ENCODE data around the gene NDUFS7. TPM values are rescaled to one million over a fixed set of nuclear protein-coding genes. Genes with fewer than 3 reads are reported as not detected.
"Not testable (repeated sequence)": the region's sequence is repeated elsewhere in the genome, so short reads cannot be mapped to it uniquely, and the experiment has no call there.

Gene NDUFS7
- total RNA-seq, 2 experiments from 2014 or later, result 132 to 147 TPM

- CTCF ChIA-PET (ENCODE audit: unreplicated experiment), result no interaction called here
- BruUV-seq (replicated peaks), result no TSS peak
- peaks cover 7% of the 10 kb centered on the region; the same call in 1 of the 2 replicates for H4K20me1 ChIP-seq (ENCODE audit: insufficient read depth, low read length)
Observed at GRCh38 chr19:1418951-1419738, 35.4 kb downstream of the NDUFS7 start.

GRCh38 chr19:1420085-1420484, 36.4 kb downstream of the NDUFS7 start:
- Histone ChIP-seq H3K79me2 (ENCODE audit: insufficient read depth, low read depth, low read length) (peaks cover 33% of the 10 kb centered on the region), H3K36me3 (ENCODE audit: insufficient read depth, low read length) (peaks cover 94% of the 10 kb centered on the region), H4K20me1 (ENCODE audit: insufficient read depth, low read length) (peaks cover 13% of the 10 kb centered on the region; the same call in 1 of the 2 replicates)
- CTCF ChIA-PET (ENCODE audit: unreplicated experiment); H3K4me1 ChIP-seq (ENCODE audit: insufficient read depth, low read length, poor library complexity, severe bottlenecking); DNase-seq (ENCODE audit: low spot score); POLR2A ChIA-PET; H3K27ac ChIP-seq (ENCODE audit: low read depth, low read length, poor library complexity, severe bottlenecking); H3K9me3 ChIP-seq (ENCODE audit: low read length); intact Hi-C loops (cut with micrococcal nuclease; ENCODE audit: unreplicated experiment); H3K4me2 ChIP-seq (ENCODE audit: low read length); H3K4me3 ChIP-seq (ENCODE audit: low read depth, low read length, poor library complexity, severe bottlenecking); H3K9me2 ChIP-seq (ENCODE audit: insufficient read depth, low read length); H2AFZ ChIP-seq (ENCODE audit: low read length); BruUV-seq (replicated peaks): not testable (repeated sequence)

More at GRCh38 chr19:1418951-1419738, 35.4 kb downstream of the NDUFS7 start:
- Histone ChIP-seq H3K9me3 (ENCODE audit: low read length) (no peaks in the 10 kb centered on the region), H3K4me2 (ENCODE audit: low read length) (no peak overlapping the region), H2AFZ (ENCODE audit: low read length) (no peak overlapping the region), H3K4me1 (ENCODE audit: insufficient read depth, low read length, poor library complexity, severe bottlenecking) (no peaks in the 10 kb centered on the region), H3K79me2 (ENCODE audit: insufficient read depth, low read depth, low read length) (peaks cover 42% of the 10 kb centered on the region), H3K36me3 (ENCODE audit: insufficient read depth, low read length) (peaks cover 94% of the 10 kb centered on the region), H3K27ac (ENCODE audit: low read depth, low read length, poor library complexity, severe bottlenecking) (no peak overlapping the region), H3K9me2 (ENCODE audit: insufficient read depth, low read length) (no peaks in the 10 kb centered on the region), H3K4me3 (ENCODE audit: low read depth, low read length, poor library complexity, severe bottlenecking) (no peak overlapping the region)
- intact Hi-C loops (cut with micrococcal nuclease; ENCODE audit: unreplicated experiment), result no loop called here
- DNase-seq (ENCODE audit: low spot score), result no peak
- POLR2A ChIA-PET, result interaction anchor here (0.5 kb wide), 1 partner anchor 95 kb away, joined by 5 read pairs; no protein-coding TSS in a partner anchor
- TF ChIP-seq CTCF (conservative IDR thresholded peaks at IDR 0.05; ENCODE audit: low read length), result no peak
- no peak for TF ChIP-seq EZH2phosphoT487 (IDR thresholded peaks at IDR 0.05; ENCODE audit: borderline replicate concordance, low read depth, low read length)

- intact Hi-C loops (cut with micrococcal nuclease; ENCODE audit: unreplicated experiment), result no loop called here
- CTCF ChIA-PET (ENCODE audit: unreplicated experiment), result no interaction called here
- no TSS peak for BruUV-seq (replicated peaks)
Observed at GRCh38 chr19:1420590-1420989, 36.9 kb downstream of the NDUFS7 start.

More at GRCh38 chr19:1420590-1420989, 36.9 kb downstream of the NDUFS7 start:
- DNase-seq (ENCODE audit: low spot score), result no peak
- Histone ChIP-seq H3K79me2 (ENCODE audit: insufficient read depth, low read depth, low read length) (peaks cover 27% of the 10 kb centered on the region), H4K20me1 (ENCODE audit: insufficient read depth, low read length) (peaks cover 12% of the 10 kb centered on the region; the same call in 1 of the 2 replicates), H3K4me1 (ENCODE audit: insufficient read depth, low read length, poor library complexity, severe bottlenecking) (no peaks in the 10 kb centered on the region), H3K27ac (ENCODE audit: low read depth, low read length, poor library complexity, severe bottlenecking) (no peak overlapping the region), H3K4me2 (ENCODE audit: low read length) (no peak overlapping the region), H3K4me3 (ENCODE audit: low read depth, low read length, poor library complexity, severe bottlenecking) (no peak overlapping the region), H2AFZ (ENCODE audit: low read length) (no peak overlapping the region), H3K9me3 (ENCODE audit: low read length) (no peaks in the 10 kb centered on the region), H3K9me2 (ENCODE audit: insufficient read depth, low read length) (no peaks in the 10 kb centered on the region), H3K36me3 (ENCODE audit: insufficient read depth, low read length) (peaks cover 94% of the 10 kb centered on the region)
- TF ChIP-seq EZH2phosphoT487 (IDR thresholded peaks at IDR 0.05; ENCODE audit: borderline replicate concordance, low read depth, low read length), result no peak
- TF ChIP-seq CTCF (conservative IDR thresholded peaks at IDR 0.05; ENCODE audit: low read length), result no peak
- POLR2A ChIA-PET, result no interaction called here
